Glutamatergic neuron (in vitro differentiated cells): ENCODE measurements around the gene ICAM5. TPM values are rescaled to one million over a fixed set of nuclear protein-coding genes. Genes with fewer than 3 reads are reported as not detected.
A peak's percentile ranks its signal among the peaks of the same experiment; 100 is the strongest.

Source experiments
- DNase-seq: peaks from one replicate; pipeline ENCODE4 v3.0.0; 2022
- H3K27ac Mint-ChIP-seq: one replicate; pipeline ENCODE4 v1.8.0; 2020; ENCODE audit warnings: mild to moderate bottlenecking, mixed read lengths, inconsistent platforms; ENCODE audit not compliant: unreplicated experiment
- H3K27me3 Mint-ChIP-seq: one replicate; pipeline ENCODE4 v1.8.0; 2020; ENCODE audit warnings: mild to moderate bottlenecking, moderate library complexity, mixed read lengths, inconsistent platforms; ENCODE audit not compliant: unreplicated experiment
- H3K36me3 Mint-ChIP-seq: one replicate; pipeline ENCODE4 v1.8.0; 2020; ENCODE audit warnings: mild to moderate bottlenecking, mixed read lengths, inconsistent platforms; ENCODE audit not compliant: unreplicated experiment
- H3K4me1 Mint-ChIP-seq: one replicate; pipeline ENCODE4 v1.8.0; 2020; ENCODE audit warnings: mild to moderate bottlenecking, low read depth, mixed read lengths, inconsistent platforms; ENCODE audit not compliant: unreplicated experiment
- H3K4me3 Mint-ChIP-seq: one replicate; pipeline ENCODE4 v1.8.0; 2020; ENCODE audit warnings: mild to moderate bottlenecking, mixed read lengths, inconsistent platforms; ENCODE audit not compliant: unreplicated experiment
- H3K9me3 Mint-ChIP-seq: one replicate; pipeline ENCODE4 v1.8.0; 2020; ENCODE audit warnings: mild to moderate bottlenecking, moderate library complexity, mixed read lengths, inconsistent platforms; ENCODE audit not compliant: unreplicated experiment
- total RNA-seq: library from RNA; stranded (reverse); fragmentation: NEBNext Ultra II Directional; extraction: Animal tissue kit (Norgen Biotek cat#: 25700); gene quantifications from one replicate; pipeline ENCODE4 v1.2.1, GENCODE V29; 2021; ENCODE audit not compliant: unreplicated experiment
- TF ChIP-seq, protein P1 (sequence below): fragments of 200-600 bp; sonication (generic); IDR thresholded peaks from one replicate; pipeline ENCODE4 v1.5.0; 2021; ENCODE audit not compliant: partially characterized antibody, unreplicated experiment

Gene ICAM5
- total RNA-seq, 1 donor from 2014 or later: 3.6 TPM

DNA sequence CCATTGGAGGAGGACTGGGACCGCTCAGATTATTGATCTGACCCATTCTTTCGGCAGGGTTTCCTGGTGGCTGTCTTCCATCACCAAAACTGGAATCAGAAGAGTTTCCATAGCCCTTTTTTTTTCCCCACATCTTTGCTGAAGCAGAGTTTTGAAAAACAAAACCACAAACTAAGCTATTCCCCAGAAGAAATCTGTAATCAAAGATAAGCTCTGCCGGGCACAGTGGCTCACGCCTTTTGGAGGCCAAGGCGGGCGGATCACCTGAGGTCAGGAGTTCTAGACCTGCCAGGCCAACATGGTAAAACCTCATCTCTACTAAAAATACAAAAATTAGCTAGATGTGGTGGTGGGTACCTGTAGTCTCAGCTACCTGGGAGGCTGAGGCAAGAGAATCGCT lies 23.0 kb upstream of the ICAM5 start:
- H3K27ac Mint-ChIP-seq: no peak overlapping the region
- H3K4me3 Mint-ChIP-seq: peak overlapping the region; percentile 25

DNA sequence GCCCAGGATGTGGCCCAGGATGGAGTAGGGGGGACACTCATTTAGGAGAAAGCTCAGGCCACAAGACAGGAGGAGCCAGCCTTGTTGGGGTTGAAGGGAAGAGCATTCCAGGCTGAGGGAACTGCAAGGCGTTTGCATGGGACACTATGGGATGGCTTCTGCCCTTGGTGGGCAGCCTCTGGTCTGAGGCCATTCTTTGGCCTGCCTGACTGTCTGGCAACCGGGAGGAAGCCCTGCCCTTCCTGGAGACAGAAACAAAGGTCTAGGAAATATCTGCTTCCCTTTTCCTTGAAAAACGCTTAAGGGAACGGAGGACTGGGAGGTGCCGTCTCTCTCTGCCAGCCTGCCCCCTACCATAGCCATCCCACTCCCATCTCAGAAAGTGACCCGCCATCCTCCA lies 21.7 kb upstream of the ICAM5 start:
- TF ChIP-seq, protein P1, sequence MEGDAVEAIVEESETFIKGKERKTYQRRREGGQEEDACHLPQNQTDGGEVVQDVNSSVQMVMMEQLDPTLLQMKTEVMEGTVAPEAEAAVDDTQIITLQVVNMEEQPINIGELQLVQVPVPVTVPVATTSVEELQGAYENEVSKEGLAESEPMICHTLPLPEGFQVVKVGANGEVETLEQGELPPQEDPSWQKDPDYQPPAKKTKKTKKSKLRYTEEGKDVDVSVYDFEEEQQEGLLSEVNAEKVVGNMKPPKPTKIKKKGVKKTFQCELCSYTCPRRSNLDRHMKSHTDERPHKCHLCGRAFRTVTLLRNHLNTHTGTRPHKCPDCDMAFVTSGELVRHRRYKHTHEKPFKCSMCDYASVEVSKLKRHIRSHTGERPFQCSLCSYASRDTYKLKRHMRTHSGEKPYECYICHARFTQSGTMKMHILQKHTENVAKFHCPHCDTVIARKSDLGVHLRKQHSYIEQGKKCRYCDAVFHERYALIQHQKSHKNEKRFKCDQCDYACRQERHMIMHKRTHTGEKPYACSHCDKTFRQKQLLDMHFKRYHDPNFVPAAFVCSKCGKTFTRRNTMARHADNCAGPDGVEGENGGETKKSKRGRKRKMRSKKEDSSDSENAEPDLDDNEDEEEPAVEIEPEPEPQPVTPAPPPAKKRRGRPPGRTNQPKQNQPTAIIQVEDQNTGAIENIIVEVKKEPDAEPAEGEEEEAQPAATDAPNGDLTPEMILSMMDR: no peak
- Mint-ChIP-seq H3K4me1 (no peaks in the 10 kb centered on the region), H3K9me3 (no peaks in the 10 kb centered on the region), H3K4me3 (no peak overlapping the region), H3K27ac (no peak overlapping the region), H3K27me3 (peaks cover 5% of the 10 kb centered on the region), H3K36me3 (no peaks in the 10 kb centered on the region)
- no peak for DNase-seq

More for the DNA sequence above, 23.0 kb upstream of the ICAM5 start:
- H3K4me1 Mint-ChIP-seq: no peaks in the 10 kb centered on the region
- TF ChIP-seq, protein P1: no peak
- H3K36me3 Mint-ChIP-seq: no peaks in the 10 kb centered on the region
- H3K9me3 Mint-ChIP-seq: no peaks in the 10 kb centered on the region
- H3K27me3 Mint-ChIP-seq: peaks cover 4% of the 10 kb centered on the region
- DNase-seq: no peak

DNA sequence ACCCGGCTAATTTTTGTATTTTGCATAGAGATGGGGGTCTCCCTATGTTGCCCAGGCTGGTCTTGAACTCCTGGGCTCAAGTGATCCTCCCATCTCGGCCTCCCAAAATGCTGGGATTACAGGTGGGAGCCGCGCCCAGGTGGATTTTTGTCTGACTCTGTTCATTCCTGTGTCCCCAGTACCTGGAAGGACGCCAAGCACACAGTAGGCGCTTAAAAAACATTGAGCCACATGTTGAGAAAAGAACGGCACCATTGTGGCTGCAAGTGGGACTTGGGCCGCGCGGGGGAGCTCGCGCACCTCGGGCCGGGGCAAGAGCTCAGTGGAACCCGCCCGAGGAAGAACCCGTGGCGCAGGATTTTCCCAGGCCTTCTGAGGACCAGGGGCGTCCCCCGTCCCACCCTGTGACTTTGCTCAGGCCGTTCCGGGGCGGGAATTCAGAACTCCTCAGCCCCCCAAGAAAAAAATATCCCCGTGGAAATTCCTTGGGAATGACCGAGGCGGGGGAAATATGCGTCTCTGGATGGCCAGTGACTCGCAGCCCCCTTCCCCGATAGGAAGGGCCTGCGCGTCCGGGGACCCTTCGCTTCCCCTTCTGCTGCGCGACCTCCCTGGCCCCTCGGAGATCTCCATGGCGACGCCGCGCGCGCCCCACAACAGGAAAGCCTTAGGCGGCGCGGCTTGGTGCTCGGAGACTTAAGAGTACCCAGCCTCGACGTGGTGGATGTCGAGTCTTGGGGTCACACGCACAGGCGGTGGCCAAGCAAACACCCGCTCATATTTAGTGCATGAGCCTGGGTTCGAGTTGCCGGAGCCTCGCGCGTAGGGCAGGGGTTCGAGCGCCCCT lies 20.2 kb upstream of the ICAM5 start:
- Mint-ChIP-seq H3K9me3 (no peaks in the 10 kb centered on the region), H3K27me3 (peaks cover 7% of the 10 kb centered on the region), H3K27ac (no peak overlapping the region), H3K4me1 (no peaks in the 10 kb centered on the region), H3K4me3 (no peak overlapping the region), H3K36me3 (no peaks in the 10 kb centered on the region)
- DNase-seq: peak; percentile 86
- TF ChIP-seq, protein P1: peak; percentile 80

DNA sequence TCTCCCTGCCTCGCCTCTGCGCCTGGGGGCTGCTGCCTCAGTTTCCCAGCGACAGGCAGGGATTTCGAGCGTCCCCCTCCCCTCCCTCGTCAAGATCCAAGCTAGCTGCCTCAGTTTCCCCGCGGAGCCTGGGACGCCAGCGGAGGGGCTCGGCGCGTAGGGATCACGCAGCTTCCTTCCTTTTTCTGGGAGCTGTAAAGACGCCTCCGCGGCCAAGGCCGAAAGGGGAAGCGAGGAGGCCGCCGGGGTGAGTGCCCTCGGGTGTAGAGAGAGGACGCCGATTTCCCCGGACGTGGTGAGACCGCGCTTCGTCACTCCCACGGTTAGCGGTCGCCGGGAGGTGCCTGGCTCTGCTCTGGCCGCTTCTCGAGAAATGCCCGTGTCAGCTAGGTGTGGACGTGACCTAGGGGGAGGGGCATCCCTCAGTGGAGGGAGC lies 19.6 kb upstream of the ICAM5 start:
- Mint-ChIP-seq H3K4me1 (no peaks in the 10 kb centered on the region), H3K36me3 (no peaks in the 10 kb centered on the region), H3K4me3 (no peak overlapping the region), H3K27ac (no peak overlapping the region), H3K27me3 (peaks cover 8% of the 10 kb centered on the region), H3K9me3 (no peaks in the 10 kb centered on the region)
- TF ChIP-seq, protein P1: no peak
- no peak for DNase-seq
